Nephron (organoid): ENCODE data around the gene CDKAL1.

Experiments
- H3K27ac Mint-ChIP-seq, 3 experiments: 2 replicates each; pipeline ENCODE4 v1.8.0; 2020; ENCODE audit warnings: mixed read lengths in 3 of 3, mild to moderate bottlenecking in 2 of 3, moderate library complexity in 1 of 3
- H3K27me3 Mint-ChIP-seq: 2 replicates; pipeline ENCODE4 v1.8.0; 2021; ENCODE audit warnings: low read depth, mild to moderate bottlenecking, moderate library complexity, mixed read lengths
- H3K36me3 Mint-ChIP-seq: 2 replicates; pipeline ENCODE4 v1.8.0; 2020; ENCODE audit warnings: low read depth, mixed read lengths
- H3K4me1 Mint-ChIP-seq: 2 replicates; pipeline ENCODE4 v1.8.0; 2020; ENCODE audit warnings: mixed read lengths
- H3K4me3 Mint-ChIP-seq, 3 experiments: 2 replicates each; pipeline ENCODE4 v1.8.0; 2020; ENCODE audit warnings: mild to moderate bottlenecking in 3 of 3, mixed read lengths in 3 of 3, moderate library complexity in 2 of 3
- H3K9me3 Mint-ChIP-seq: 2 replicates; pipeline ENCODE4 v1.8.0; 2020; ENCODE audit warnings: mixed read lengths
- TF ChIP-seq, protein P1 (sequence below), 3 experiments: fragments of 200-600 bp; sonication (generic); IDR thresholded peaks; one replicate each; pipeline ENCODE4 v1.5.0; 2021; ENCODE audit warnings: antibody characterized with exemption in 3 of 3; ENCODE audit not compliant: unreplicated experiment in 3 of 3

The CDKAL1 gene

DNA sequence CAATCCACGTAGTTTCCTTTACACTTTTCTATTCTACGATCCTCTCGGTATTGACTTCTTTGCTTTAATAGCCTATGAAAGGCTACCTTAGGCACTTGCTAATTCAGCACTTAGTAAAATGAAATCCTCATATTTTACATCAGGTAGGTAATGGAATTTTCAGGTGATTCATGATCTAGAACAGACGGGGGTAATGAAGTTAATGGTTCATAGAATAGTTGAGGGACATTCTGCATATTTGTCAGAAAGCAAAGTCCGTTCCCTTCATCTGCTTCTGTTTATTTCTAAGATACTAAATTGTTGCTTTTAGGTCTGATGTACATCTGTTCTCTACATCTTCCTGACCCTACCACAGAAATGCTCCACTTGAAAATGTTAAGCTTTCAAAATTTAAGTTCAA, 431.7 kb downstream of the CDKAL1 start:
- Mint-ChIP-seq H3K27ac (peak overlapping the region in 1 of 3 experiments; percentile 66), H3K9me3 (peaks cover 25% of the 10 kb centered on the region), H3K36me3 (peaks cover 34% of the 10 kb centered on the region), H3K4me1 (no peaks in the 10 kb centered on the region), H3K27me3 (no peaks in the 10 kb centered on the region), H3K4me3 (no peak overlapping the region)
- TF ChIP-seq, protein P1, sequence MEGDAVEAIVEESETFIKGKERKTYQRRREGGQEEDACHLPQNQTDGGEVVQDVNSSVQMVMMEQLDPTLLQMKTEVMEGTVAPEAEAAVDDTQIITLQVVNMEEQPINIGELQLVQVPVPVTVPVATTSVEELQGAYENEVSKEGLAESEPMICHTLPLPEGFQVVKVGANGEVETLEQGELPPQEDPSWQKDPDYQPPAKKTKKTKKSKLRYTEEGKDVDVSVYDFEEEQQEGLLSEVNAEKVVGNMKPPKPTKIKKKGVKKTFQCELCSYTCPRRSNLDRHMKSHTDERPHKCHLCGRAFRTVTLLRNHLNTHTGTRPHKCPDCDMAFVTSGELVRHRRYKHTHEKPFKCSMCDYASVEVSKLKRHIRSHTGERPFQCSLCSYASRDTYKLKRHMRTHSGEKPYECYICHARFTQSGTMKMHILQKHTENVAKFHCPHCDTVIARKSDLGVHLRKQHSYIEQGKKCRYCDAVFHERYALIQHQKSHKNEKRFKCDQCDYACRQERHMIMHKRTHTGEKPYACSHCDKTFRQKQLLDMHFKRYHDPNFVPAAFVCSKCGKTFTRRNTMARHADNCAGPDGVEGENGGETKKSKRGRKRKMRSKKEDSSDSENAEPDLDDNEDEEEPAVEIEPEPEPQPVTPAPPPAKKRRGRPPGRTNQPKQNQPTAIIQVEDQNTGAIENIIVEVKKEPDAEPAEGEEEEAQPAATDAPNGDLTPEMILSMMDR (IDR thresholded peaks at IDR 0.05; ENCODE audit: unreplicated experiment in 3 of 3) = no peak

DNA sequence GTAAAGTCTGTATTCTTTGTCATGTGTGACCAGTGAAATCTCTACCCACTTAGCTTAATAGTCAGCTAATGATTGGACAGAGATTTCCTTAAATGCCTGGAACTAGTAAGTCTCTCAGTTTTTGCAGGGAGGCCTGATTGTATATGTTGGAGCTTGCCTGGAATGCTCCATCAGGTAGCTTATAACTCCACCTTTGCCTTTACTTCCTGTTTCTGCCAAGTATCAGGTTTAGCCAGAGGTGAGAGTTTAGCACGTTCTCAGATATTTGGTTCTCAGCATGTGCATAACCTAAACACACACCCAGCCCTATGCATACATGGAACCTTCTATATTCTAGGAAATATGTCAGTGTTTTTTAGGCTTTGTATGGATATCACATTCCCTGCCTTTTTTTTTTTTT, 435.3 kb downstream of the CDKAL1 start:
- Mint-ChIP-seq H3K36me3 (peaks cover 26% of the 10 kb centered on the region), H3K4me3 (no peak overlapping the region), H3K9me3 (peaks cover 25% of the 10 kb centered on the region), H3K27me3 (no peaks in the 10 kb centered on the region), H3K4me1 (no peaks in the 10 kb centered on the region), H3K27ac (no peak overlapping the region)
- TF ChIP-seq, protein P1 (IDR thresholded peaks at IDR 0.05; ENCODE audit: unreplicated experiment in 3 of 3) = no peak

DNA sequence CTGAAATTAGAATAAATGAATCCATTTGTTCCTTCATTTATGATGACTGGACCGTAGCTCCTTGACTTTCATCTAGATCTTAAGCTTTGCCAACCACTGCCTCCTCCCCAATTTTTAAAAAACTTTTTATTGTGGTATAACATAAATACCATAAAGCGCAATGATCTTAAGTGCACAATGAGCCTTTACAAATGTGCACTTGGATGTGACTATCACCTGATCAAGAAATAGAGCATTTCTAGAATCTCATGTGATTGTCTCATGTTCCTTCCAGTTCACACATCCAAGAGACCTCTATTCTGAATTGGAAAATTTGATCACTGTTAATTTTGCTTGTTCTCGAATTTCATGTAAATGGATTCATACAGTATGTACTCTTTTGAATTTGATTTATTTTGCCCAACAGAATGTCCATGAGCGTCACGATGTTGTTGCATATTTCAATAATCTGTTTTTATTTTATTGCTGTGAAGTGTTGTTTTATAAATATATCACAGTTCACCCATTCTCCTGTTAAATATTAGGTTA, 442.2 kb downstream of the CDKAL1 start:
- H3K27me3 Mint-ChIP-seq = no peaks in the 10 kb centered on the region
- H3K36me3 Mint-ChIP-seq = no peaks in the 10 kb centered on the region
- peaks cover 4% of the 10 kb centered on the region for H3K4me1 Mint-ChIP-seq
- H3K27ac Mint-ChIP-seq = no peak overlapping the region
- H3K9me3 Mint-ChIP-seq = no peaks in the 10 kb centered on the region
- H3K4me3 Mint-ChIP-seq = no peak overlapping the region
- TF ChIP-seq, protein P1 (IDR thresholded peaks at IDR 0.05; ENCODE audit: unreplicated experiment in 3 of 3) = no peak

DNA sequence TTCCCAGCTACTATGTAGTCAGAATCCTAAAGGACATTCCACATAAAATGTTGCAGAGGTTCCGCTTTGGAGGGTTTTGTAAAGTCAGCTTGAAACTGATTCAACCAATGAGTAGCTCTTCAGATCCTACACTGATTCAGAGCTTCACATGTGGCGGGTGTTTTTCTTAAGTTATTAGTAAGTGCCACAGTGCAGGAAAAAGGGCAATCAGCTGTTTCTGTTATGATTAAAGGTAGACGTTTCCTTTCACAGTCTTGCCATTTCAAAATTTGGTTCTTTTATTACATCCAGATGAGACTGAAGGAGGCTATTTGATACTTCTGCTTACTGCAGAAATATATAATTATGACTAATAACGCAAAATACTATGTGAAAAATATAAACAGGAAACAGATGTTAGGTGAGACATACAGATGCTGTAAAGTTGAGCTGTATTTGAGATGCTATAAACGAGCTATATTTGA, 443.9 kb downstream of the CDKAL1 start:
- TF ChIP-seq, protein P1 (IDR thresholded peaks at IDR 0.05; ENCODE audit: unreplicated experiment in 3 of 3) = no peak
- H3K27ac Mint-ChIP-seq = peak overlapping the region in 2 of 3 experiments; percentile 45 to 75
- no peaks in the 10 kb centered on the region for H3K9me3 Mint-ChIP-seq
- no peaks in the 10 kb centered on the region for H3K27me3 Mint-ChIP-seq
- no peaks in the 10 kb centered on the region for H3K36me3 Mint-ChIP-seq
- peaks cover 4% of the 10 kb centered on the region for H3K4me1 Mint-ChIP-seq
- H3K4me3 Mint-ChIP-seq = no peak overlapping the region

DNA sequence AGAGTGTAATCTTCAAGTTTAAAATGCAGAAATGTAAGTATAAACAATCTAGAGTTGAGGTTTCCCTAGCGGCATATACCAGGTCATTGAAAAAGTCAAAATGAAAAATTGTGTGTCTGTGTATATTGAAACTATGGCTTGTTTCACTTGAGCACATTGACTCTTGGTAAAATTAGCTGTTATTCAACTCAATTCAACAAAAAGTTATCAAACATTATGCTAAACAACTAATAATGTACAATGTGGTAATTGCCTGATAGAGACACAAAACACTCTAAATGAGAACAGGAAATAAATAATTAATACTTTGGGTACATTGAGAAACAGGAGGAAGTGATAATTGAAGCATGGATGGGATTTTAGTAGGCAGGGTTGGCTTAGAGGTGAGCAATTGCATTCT, 444.8 kb downstream of the CDKAL1 start:
- no peak overlapping the region for H3K27ac Mint-ChIP-seq
- no peaks in the 10 kb centered on the region for H3K27me3 Mint-ChIP-seq
- H3K36me3 Mint-ChIP-seq = peaks cover 5% of the 10 kb centered on the region
- peaks cover 5% of the 10 kb centered on the region for H3K9me3 Mint-ChIP-seq
- TF ChIP-seq, protein P1 (IDR thresholded peaks at IDR 0.05; ENCODE audit: unreplicated experiment in 3 of 3) = no peak
- peaks cover 4% of the 10 kb centered on the region for H3K4me1 Mint-ChIP-seq
- no peak overlapping the region for H3K4me3 Mint-ChIP-seq

DNA sequence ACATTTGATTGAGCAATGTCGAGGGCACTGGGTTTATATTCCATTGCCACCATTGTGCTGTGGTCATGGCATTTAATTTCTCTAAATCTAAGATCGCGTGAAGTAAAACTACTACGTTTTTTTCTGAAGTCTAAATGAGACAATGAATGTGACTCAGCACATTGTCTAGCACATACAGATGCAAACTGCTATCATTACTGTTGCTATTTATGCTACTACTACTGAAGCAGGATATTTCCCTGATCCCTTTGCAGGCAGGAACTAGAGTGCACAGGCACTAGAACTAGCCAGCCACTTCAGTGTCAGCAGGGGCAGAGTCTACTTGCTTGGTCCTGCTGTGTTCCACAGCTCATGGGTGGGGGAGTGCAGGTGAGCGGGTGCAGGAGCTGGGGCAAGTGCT, 449.7 kb downstream of the CDKAL1 start:
- Mint-ChIP-seq H3K27ac (peak overlapping the region in 1 of 3 experiments; percentile 41), H3K4me1 (no peaks in the 10 kb centered on the region), H3K9me3 (peaks cover 9% of the 10 kb centered on the region), H3K36me3 (peaks cover 15% of the 10 kb centered on the region), H3K27me3 (no peaks in the 10 kb centered on the region), H3K4me3 (no peak overlapping the region)
- TF ChIP-seq, protein P1 (IDR thresholded peaks at IDR 0.05; ENCODE audit: unreplicated experiment in 3 of 3) = no peak
